Gastrocnemius medialis (tissue), 4 donors: Measurements from ENCODE around the gene GIMAP8.

ENCODE experiments used
- POLR2A ChIP-seq, 2 donors: fragments of 450-650 bp; IDR thresholded peaks; one replicate each; pipeline ENCODE4 v1.6.1; 2017; ENCODE audit warnings: antibody characterized with exemption in 2 of 2, mild to moderate bottlenecking in 2 of 2, moderate library complexity in 2 of 2
- TF ChIP-seq, protein P1 (sequence below), 5 experiments: fragments of 450-650 bp in 3 of 5; fragments of 200-600 bp in 2 of 5; sonication (generic) in 2 of 5; IDR thresholded peaks in 4 of 5; conservative IDR thresholded peaks in 1 of 5; 1 replicate in 4 of 5; 2 replicates in 1 of 5; pipeline ENCODE4 v1.5.1; 2016 to 2019; ENCODE audit warnings: antibody characterized with exemption in 5 of 5, mild to moderate bottlenecking in 3 of 5, moderate library complexity in 3 of 5

DNA sequence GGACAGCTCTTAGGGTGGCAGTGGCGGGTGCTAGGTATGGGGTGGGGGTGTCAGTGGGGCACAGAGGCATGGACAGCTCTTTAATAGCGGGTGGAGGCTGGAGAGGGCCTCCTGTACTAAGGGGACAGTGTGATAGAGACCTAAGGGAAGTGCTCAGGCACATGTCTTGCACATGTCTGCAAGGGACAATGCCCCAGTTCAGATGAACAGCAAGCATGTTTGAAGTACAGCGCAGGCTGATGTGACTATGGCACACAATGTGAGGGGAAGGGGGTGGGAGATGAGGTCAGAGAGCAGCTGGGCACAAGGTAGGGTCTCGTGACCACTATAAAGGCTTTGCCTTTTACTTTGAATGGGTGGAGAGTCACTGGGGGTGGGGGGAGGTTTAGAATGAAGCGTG, 3.5 kb downstream of the GIMAP8 start:
- TF ChIP-seq, protein P1, sequence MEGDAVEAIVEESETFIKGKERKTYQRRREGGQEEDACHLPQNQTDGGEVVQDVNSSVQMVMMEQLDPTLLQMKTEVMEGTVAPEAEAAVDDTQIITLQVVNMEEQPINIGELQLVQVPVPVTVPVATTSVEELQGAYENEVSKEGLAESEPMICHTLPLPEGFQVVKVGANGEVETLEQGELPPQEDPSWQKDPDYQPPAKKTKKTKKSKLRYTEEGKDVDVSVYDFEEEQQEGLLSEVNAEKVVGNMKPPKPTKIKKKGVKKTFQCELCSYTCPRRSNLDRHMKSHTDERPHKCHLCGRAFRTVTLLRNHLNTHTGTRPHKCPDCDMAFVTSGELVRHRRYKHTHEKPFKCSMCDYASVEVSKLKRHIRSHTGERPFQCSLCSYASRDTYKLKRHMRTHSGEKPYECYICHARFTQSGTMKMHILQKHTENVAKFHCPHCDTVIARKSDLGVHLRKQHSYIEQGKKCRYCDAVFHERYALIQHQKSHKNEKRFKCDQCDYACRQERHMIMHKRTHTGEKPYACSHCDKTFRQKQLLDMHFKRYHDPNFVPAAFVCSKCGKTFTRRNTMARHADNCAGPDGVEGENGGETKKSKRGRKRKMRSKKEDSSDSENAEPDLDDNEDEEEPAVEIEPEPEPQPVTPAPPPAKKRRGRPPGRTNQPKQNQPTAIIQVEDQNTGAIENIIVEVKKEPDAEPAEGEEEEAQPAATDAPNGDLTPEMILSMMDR (IDR thresholded peaks at IDR 0.05 in 4 of 5, conservative IDR thresholded peaks at IDR 0.05 in 1 of 5): no peak
- no peak for TF ChIP-seq POLR2A (IDR thresholded peaks at IDR 0.05)
